OCI-LY3 (cell line): ENCODE measurements around the gene RUNX3.

Experiments used
- CTCF ChIP-seq: fragments of 200-600, 300-600 bp; sonication (generic); IDR thresholded peaks from 2 replicates; pipeline ENCODE4 v1.5.1; 2014; ENCODE audit warnings: antibody characterized with exemption, low read length, low read depth
- EZH2phosphoT487 ChIP-seq: fragments of 200-600 bp; shearing (Covaris generic); IDR thresholded peaks from 2 replicates; pipeline ENCODE4 v1.6.1; 2018; ENCODE audit warnings: antibody characterized with exemption, mixed run types, low read depth

GRCh38 chr1:24886241-24886640 lies 43.8 kb downstream of the RUNX3 start:
- TF ChIP-seq CTCF (no peak), EZH2phosphoT487 (no peak)
